NCI-H748 treated with DMSO at 0.1 percent for 48 hours (cell line): ENCODE results near the gene CRYAA.

Experiments
- DNase-seq: peaks from one replicate; lab custom pipeline; 2025; lab: John Stamatoyannopoulos, UW

The CRYAA gene

DNA sequence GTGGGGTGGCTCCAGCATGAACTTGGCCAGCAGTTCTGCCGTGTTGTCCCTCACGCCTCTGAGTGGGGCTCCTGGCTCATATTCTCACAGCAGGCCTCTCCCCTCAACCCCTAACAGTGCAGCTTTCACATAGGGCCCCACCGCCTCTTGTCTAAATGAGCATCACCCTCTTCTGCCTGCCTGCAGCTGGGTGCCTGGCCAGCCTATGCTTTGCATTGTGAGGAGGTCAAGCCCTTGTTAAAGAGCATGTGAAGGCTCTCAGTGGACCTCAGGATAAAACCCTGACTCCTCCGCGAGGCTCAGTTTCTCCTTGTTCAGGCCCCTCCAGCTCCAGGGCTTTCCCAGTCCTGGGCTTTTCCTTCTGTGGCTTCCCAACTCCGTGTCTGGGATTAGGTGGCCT is 34.8 kb downstream of the CRYAA start:
- DNase-seq = no peak

DNA sequence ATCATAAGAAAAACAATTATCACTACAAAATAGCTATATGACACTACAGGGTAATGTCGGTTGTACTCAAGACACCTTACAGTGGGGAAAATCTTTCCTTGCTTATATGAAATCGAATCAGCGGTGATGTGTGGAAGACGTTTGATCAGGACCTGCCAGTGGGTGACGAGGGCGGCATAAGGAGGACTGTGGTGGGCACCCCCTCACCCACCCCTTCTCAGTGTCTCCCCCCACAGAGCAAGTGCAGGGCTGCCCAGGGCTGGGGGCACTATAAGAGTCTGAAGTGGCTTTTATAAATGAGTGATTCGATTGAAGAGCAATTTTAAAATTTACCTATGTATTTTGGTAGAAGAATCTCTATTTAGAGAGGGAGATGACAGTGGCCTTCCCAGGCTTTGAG is 35.8 kb downstream of the CRYAA start:
- no peak for DNase-seq

DNA sequence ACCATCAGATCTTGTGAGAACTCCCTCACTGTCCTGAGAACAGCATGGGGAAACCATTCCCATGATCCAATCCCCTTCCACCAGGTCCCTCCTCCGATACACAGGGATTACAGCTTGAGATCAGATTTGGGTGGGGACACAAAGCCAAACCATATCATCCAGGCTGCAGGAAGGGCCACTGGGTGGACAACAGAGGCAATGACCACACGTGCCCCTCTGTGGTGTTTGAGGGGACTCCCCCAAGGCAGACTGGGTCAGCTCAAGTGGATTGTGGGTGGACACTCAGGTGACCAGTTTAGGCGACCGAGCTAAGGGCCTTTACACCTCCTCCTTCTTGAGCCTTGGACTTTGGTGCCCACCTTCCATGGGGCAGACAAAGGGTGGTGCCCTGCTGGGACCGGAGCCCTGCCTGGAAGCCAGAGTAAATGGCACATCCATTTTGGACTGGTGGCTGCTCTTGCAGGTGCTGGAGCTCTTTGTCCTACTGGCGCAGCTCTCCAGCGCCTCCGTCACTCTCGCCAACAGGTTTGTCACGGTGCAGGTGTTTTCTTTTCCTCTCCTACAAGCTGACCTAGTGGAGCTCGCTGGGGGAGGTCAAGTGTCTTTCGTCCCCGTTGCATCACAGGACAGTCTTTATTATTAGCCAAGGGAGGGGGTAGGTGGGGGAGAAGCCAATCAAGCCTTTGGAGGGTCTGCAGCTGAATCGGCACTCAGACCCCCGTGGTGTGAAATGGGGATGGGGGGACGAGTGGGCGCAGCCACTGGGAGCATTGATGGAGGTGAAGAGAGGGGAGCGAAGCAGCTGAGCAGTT is 37.6 kb downstream of the CRYAA start:
- no peak for DNase-seq

GRCh38 chr21:43207043-43207315 is 38.2 kb downstream of the CRYAA start:
- no peak for DNase-seq

DNA sequence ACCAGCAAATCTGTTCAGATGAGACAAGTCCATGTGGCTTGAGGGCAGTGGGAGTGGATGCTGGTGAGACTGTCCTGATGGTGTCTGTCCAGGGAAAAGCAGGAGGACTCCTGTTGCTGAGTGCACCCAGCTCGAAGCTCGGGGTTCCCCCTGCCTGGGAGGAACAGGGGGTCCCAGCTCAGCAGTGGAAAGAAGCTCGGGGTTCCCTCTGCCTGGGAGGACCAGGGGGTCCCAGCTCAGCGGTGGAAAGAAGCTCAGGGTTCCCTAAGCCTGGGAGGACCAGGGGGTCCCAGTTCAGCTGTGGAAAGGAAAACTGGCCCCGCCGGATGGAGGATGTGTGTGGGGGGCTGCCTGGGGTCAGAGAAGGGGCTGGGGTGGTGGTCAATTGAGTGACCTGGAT is 39.1 kb downstream of the CRYAA start:
- DNase-seq = no peak

DNA sequence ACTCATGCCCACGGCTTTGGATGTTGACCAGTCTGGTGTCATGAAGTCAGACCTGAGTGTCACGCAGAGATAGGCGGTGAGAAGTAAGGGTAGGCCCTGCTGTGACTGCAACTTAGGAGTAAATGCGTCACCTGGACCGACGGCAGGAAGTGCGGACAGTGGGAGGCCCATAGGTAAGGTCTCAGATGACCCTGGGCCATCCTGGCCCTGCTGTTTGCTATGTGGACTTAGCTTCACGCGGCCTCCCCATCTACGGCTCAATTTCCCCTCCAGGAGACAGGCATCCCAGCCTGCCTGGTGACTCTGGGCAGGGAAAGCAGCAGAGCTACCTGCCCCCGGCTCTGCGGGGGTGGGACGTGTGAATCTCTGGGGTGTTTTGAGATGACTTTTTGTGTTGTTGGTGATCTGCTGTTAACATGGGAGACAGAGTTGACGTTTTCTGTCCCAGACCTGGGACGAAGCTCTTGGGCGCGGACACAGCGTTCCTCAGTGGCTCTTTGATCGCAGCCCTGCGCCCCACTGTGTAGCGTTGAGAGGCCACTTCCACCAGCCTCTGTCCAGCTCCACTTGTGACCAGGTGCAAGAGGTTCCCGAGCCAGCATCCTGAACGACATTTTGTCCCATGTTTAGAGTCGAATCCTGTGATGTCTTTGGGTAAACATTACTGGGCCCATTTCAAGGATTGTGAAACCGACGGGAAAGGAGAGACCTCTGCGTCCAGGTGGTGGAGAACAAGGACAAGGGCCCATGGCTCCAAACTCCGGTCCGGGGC is 39.9 kb downstream of the CRYAA start:
- no peak for DNase-seq

DNA sequence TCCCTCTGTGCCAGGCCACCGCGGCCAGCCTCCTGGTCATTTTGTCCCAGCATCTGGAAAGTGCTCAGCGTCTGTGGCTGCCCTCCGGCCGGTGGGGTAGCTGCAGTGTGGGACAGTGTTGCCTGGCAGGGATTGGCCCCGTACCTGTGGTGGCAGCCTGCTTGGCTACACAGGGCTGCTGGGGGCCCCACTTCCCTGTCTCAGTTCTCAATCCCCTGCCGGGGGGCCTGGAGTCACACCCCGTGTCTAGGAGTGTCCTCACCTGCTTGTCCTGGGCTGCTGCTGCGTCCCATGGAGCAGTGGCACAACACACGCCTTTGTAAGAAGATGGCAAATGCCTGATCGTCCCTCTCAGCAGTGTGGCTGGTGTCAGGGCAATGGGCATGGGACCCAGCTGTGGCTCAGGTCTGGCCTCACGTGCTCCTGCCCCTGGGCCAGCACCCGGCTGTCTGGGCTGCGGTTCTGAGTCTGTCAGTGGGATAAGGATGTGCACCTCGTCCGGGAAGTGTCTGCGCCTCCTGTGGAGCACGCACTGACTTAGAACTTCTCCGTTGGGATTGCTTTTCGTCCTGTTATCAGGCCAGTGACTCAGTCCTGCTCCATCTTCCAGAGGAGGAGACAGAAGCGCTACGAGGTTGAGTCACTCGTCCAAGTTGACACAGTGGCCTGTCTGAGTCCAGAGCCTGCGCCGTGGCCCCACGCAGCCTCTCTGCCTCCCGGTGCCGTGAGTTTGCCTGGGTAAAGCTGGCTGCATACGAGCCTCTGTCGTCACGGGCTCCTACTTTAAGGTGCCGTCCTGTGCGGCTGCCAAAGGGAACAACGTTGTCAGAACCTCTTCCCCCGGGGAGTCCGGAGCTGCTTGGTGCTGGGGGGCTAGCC is 41.0 kb downstream of the CRYAA start:
- DNase-seq = no peak

GRCh38 chr21:43210454-43211071 is 41.8 kb downstream of the CRYAA start:
- DNase-seq = no peak

DNA sequence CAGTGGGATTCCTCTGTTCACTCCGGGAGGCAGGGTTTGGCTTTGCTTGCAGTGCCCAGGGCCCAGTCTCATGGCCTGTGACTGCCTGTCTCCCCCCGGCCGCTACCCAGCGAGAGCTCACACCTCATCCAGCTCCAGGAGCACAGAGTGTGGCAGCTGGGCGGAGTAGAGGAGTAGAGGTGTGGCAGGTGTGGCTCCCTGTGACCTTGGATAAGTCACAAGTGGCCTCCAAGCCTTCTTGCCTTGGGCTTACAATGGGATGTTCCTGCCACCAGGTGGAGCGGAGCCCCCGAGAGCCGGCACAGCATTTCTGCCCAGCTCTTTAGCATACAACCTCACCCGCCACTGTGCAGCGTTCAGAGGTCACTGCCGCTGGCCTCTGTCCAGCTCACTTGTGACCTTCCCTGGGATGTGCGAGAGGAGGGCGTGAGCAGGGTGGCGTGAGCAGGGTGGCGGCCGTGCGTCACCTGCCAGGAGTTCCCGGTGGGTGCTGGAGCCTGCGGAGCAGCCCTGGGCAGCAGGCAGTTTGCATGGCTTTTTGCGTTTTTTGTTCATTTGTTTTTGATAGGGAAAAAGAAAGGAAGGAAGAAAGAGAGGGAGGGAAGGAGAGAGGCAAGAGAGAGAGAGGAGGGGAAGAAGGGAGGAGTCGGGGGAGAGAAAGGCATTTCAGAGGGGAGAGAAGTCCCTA is 42.4 kb downstream of the CRYAA start:
- no peak for DNase-seq

- DNase-seq = no peak
Observed at GRCh38 chr21:43211760-43212115, 42.9 kb downstream of the CRYAA start.
